Left ventricle myocardium inferior (tissue), 1 donor: ENCODE measurements around the gene TTC31. TPM values are rescaled to one million over a fixed set of nuclear protein-coding genes. Genes with fewer than 3 reads are reported as not detected.
A peak's percentile ranks its signal among the peaks of the same experiment; 100 is the strongest.

Experiments
- DNase-seq: peaks from one replicate; pipeline ENCODE4 v3.0.0-alpha.2; 2020
- H3K27ac ChIP-seq: fragments of 200-600 bp; replicated peaks from 2 replicates; pipeline ENCODE4 v1.8.0; 2021
- H3K27me3 ChIP-seq: fragments of 200-600 bp; 2 replicates; pipeline ENCODE4 v1.8.0; 2021; ENCODE audit warnings: low read depth
- H3K36me3 ChIP-seq: fragments of 200-600 bp; 2 replicates; pipeline ENCODE4 v1.8.0; 2021
- H3K4me1 ChIP-seq: fragments of 200-600 bp; 2 replicates; pipeline ENCODE4 v1.8.0; 2021
- H3K4me3 ChIP-seq: fragments of 200-600 bp; 2 replicates; pipeline ENCODE4 v1.8.0; 2021; ENCODE audit warnings: mild to moderate bottlenecking, moderate library complexity
- H3K9me3 ChIP-seq: fragments of 200-600 bp; replicated peaks from 2 replicates; pipeline ENCODE4 v1.8.0; 2021
- CTCF ChIP-seq: fragments of 200-600 bp; IDR thresholded peaks from 2 replicates; pipeline ENCODE4 v1.8.0; 2021; ENCODE audit warnings: antibody characterized with exemption, mild to moderate bottlenecking, borderline replicate concordance
- intact Hi-C: fragments of 100-400 bp; cut with micrococcal nuclease; formaldehyde crosslinking; loops from one replicate; pipeline ENCODE4 v1.11.0; 2022
- total RNA-seq: library from RNA; stranded (reverse); fragmentation: NEBNext Ultra II Directional; extraction: Animal tissue kit (Norgen Biotek cat#: 25700); gene quantifications from one replicate; pipeline ENCODE4 v1.2.1, GENCODE V29; 2021
- donor health status: DM: no; HTN: yes; CAD: no; lungs with severe emphysema.

The TTC31 gene
- total RNA-seq, 1 donor from 2014 or later, result 9.5 TPM

- no peaks in the 10 kb centered on the region for H3K9me3 ChIP-seq
- no peak overlapping the region for H3K4me3 ChIP-seq
- intact Hi-C loops, result no loop called here
- peaks cover 4% of the 10 kb centered on the region for H3K27me3 ChIP-seq
- H3K36me3 ChIP-seq, result peaks cover 3% of the 10 kb centered on the region
- DNase-seq, result no peak
- peaks cover 20% of the 10 kb centered on the region for H3K4me1 ChIP-seq
- peak overlapping the region; percentile 88 for H3K27ac ChIP-seq
- TF ChIP-seq CTCF, result no peak
These were observed 56.0 kb downstream of the TTC31 start for GRCh38 chr2:74538881-74539339.

- Histone ChIP-seq H3K27ac (peak overlapping the region; percentile 88), H3K4me1 (peaks cover 20% of the 10 kb centered on the region), H3K36me3 (no peaks in the 10 kb centered on the region), H3K27me3 (peaks cover 4% of the 10 kb centered on the region), H3K9me3 (no peaks in the 10 kb centered on the region), H3K4me3 (no peak overlapping the region)
- intact Hi-C loops, result loop anchor here (10.0 kb wide), 1 partner anchor 55 kb away; the partner anchor contains the start of genes CCDC142 and TTC31
- peak; percentile 77 for DNase-seq
- no peak for TF ChIP-seq CTCF
These were observed 57.4 kb downstream of the TTC31 start for GRCh38 chr2:74540291-74540690.

GRCh38 chr2:74542978-74543377, 60.1 kb downstream of the TTC31 start:
- no peak overlapping the region for H3K27ac ChIP-seq
- no peaks in the 10 kb centered on the region for H3K36me3 ChIP-seq
- no peak for DNase-seq

More at GRCh38 chr2:74542978-74543377, 60.1 kb downstream of the TTC31 start:
- H3K27me3 ChIP-seq, result peaks cover 4% of the 10 kb centered on the region
- TF ChIP-seq CTCF, result no peak
- no peaks in the 10 kb centered on the region for H3K9me3 ChIP-seq
- peaks cover 20% of the 10 kb centered on the region for H3K4me1 ChIP-seq
- H3K4me3 ChIP-seq, result no peak overlapping the region
- intact Hi-C loops, result loop anchor here (10.0 kb wide), 1 partner anchor 58 kb away; the partner anchor contains the start of genes CCDC142 and TTC31

Other genes starting within 250 kb of the TTC31 start
- 2.3 TPM for gene SLC4A5, start 139.7 kb upstream of the TTC31 start, total RNA-seq
- gene DCTN1, start 102.8 kb upstream of the TTC31 start, total RNA-seq, result 201 TPM
- 0.82 TPM for gene C2orf81, start 61.5 kb upstream of the TTC31 start, total RNA-seq
- gene WDR54, start 61.4 kb upstream of the TTC31 start, total RNA-seq, result 2.9 TPM
- gene RTKN, start 41.1 kb upstream of the TTC31 start, total RNA-seq, result 14.0 TPM
- gene INO80B, start 28.0 kb upstream of the TTC31 start, total RNA-seq, result 19.3 TPM
- 46.1 TPM for gene WBP1, start 24.6 kb upstream of the TTC31 start, total RNA-seq
- gene MOGS, start 17.7 kb upstream of the TTC31 start, total RNA-seq, result 19.5 TPM
- 176 TPM for gene MRPL53, start 10.4 kb upstream of the TTC31 start, total RNA-seq
- 5.6 TPM for gene CCDC142, start 83 bp upstream of the TTC31 start, total RNA-seq
- gene LBX2, start 16.5 kb downstream of the TTC31 start, total RNA-seq, result 0.25 TPM
- 20.2 TPM for gene PCGF1, start 24.6 kb downstream of the TTC31 start, total RNA-seq
- gene TLX2, start 31.4 kb downstream of the TTC31 start, total RNA-seq, result not detected
- gene DQX1, start 43.1 kb downstream of the TTC31 start, total RNA-seq, result 0.11 TPM
- gene AUP1, start 46.6 kb downstream of the TTC31 start, total RNA-seq, result 46.9 TPM
- gene HTRA2, start 46.9 kb downstream of the TTC31 start, total RNA-seq, result 26.6 TPM
- gene LOXL3, start 70.9 kb downstream of the TTC31 start, total RNA-seq, result 4.7 TPM
- 4.1 TPM for gene DOK1, start 71.6 kb downstream of the TTC31 start, total RNA-seq
- gene M1AP, start 165.2 kb downstream of the TTC31 start, total RNA-seq, result not detected
- gene SEMA4F, start 171.2 kb downstream of the TTC31 start, total RNA-seq, result 2.9 TPM